ENCODE measurements around the gene ACTR3.

Gene ACTR3

DNA sequence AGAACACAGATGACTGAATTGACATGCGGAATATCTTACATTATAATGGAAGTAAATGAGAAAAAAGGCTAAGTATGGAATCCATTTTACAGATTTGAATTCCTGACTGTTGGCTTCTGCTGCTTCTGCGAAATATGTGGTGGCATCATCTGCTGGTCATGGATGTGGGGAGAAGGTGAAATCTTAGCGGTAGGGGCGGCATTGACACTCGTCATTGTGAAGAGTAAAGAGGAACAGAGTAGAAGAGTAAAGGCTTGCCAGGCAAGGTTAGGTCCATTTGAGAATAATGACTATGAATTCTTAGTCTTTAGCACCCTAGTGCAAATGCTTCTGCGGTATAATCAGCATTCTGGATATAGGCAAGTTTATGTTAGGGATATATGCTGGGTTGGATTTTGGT, 32.4 kb downstream of the ACTR3 start:
- TF ChIP-seq, protein P1, sequence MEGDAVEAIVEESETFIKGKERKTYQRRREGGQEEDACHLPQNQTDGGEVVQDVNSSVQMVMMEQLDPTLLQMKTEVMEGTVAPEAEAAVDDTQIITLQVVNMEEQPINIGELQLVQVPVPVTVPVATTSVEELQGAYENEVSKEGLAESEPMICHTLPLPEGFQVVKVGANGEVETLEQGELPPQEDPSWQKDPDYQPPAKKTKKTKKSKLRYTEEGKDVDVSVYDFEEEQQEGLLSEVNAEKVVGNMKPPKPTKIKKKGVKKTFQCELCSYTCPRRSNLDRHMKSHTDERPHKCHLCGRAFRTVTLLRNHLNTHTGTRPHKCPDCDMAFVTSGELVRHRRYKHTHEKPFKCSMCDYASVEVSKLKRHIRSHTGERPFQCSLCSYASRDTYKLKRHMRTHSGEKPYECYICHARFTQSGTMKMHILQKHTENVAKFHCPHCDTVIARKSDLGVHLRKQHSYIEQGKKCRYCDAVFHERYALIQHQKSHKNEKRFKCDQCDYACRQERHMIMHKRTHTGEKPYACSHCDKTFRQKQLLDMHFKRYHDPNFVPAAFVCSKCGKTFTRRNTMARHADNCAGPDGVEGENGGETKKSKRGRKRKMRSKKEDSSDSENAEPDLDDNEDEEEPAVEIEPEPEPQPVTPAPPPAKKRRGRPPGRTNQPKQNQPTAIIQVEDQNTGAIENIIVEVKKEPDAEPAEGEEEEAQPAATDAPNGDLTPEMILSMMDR (IDR thresholded peaks at IDR 0.05; ENCODE audit: insufficient read depth, low read length, poor library complexity, severe bottlenecking): no peak

DNA sequence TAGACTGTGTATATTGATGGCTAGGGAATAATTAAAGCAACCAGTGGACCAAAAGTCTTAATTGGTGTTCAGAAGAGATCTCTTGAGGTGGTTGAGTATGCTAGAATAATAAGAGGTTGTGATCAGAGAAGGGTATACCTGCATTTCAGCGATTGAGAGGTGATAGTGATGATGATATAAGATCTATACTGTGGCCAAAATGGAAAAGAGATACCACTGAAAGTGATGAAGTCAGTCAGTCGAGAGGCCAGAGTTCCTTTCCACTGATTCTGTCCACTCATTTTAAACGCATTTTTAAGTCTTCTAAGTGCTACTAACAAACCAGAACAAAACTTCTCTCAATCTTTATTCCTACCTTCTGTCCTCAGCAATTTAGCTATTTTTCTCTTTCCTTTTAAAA, 32.9 kb downstream of the ACTR3 start:
- Histone ChIP-seq H3K36me3 (ENCODE audit: control insufficient read depth, insufficient read depth, low read length) (peaks cover 2% of the 10 kb centered on the region; the same call in 1 of the 2 replicates), H3K27me3 (replicated peaks; ENCODE audit: control insufficient read depth, insufficient read depth, low read length) (no peaks in the 10 kb centered on the region), H3K4me3 (replicated peaks; ENCODE audit: low read depth, low read length) (no peak overlapping the region)
- TF ChIP-seq, protein P1 (IDR thresholded peaks at IDR 0.05; ENCODE audit: insufficient read depth, low read length, poor library complexity, severe bottlenecking): no peak
- peak; percentile 31 for DNase-seq (ENCODE audit: extremely low read depth, insufficient read length)

More for the DNA sequence above, 32.4 kb downstream of the ACTR3 start:
- H3K36me3 ChIP-seq (ENCODE audit: control insufficient read depth, insufficient read depth, low read length): peaks cover 2% of the 10 kb centered on the region; the same call in 1 of the 2 replicates
- DNase-seq (ENCODE audit: extremely low read depth, insufficient read length): no peak
- no peaks in the 10 kb centered on the region for H3K27me3 ChIP-seq (replicated peaks; ENCODE audit: control insufficient read depth, insufficient read depth, low read length)
- no peak overlapping the region for H3K4me3 ChIP-seq (replicated peaks; ENCODE audit: low read depth, low read length)

DNA sequence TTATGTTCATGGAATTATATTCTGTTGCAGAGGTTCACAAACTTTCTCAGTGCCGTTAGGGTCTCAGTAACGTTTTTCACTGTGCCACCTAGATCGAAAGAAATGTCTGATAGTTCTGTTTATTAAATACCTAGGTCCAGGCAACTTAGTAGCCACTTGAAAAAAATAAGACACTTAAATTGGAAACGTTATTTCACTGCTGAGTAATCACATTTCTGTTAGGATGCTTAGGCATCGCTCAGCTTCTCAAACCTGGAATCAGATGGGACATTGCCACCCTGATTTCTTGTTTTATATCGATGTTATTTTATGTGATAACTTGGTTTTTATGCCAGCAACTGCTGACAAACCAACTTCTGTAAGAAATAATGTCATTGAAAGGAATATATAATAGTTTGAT, 36.0 kb downstream of the ACTR3 start:
- peaks cover 7% of the 10 kb centered on the region for H3K36me3 ChIP-seq (ENCODE audit: control insufficient read depth, insufficient read depth, low read length)
- TF ChIP-seq, protein P1 (IDR thresholded peaks at IDR 0.05; ENCODE audit: insufficient read depth, low read length, poor library complexity, severe bottlenecking): no peak
- no peak overlapping the region for H3K4me3 ChIP-seq (replicated peaks; ENCODE audit: low read depth, low read length)
- no peak for DNase-seq (ENCODE audit: extremely low read depth, insufficient read length)
- no peaks in the 10 kb centered on the region for H3K27me3 ChIP-seq (replicated peaks; ENCODE audit: control insufficient read depth, insufficient read depth, low read length)

DNA sequence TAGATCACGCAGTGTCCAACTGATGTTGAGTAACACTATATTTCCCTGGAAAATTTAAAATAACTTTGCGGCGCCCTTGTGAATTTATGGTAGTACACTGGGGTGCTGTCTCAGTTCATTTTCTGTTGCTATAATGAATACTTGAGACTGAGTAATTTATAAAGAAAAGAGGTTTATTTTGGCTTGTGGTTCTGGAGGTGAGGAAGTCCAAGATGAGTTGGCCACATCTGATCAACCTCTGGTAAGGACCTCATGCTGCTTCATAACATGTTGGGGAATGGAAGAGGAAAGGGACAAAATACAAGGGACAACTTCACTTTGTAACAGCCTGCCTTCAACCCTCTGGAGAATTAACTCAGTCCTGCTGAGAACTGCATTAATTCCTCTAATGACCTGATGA, 36.4 kb downstream of the ACTR3 start:
- H3K27me3 ChIP-seq (replicated peaks; ENCODE audit: control insufficient read depth, insufficient read depth, low read length): no peaks in the 10 kb centered on the region
- TF ChIP-seq, protein P1 (IDR thresholded peaks at IDR 0.05; ENCODE audit: insufficient read depth, low read length, poor library complexity, severe bottlenecking): no peak
- no peak for DNase-seq (ENCODE audit: extremely low read depth, insufficient read length)
- no peak overlapping the region for H3K4me3 ChIP-seq (replicated peaks; ENCODE audit: low read depth, low read length)
- H3K36me3 ChIP-seq (ENCODE audit: control insufficient read depth, insufficient read depth, low read length): peaks cover 7% of the 10 kb centered on the region

DNA sequence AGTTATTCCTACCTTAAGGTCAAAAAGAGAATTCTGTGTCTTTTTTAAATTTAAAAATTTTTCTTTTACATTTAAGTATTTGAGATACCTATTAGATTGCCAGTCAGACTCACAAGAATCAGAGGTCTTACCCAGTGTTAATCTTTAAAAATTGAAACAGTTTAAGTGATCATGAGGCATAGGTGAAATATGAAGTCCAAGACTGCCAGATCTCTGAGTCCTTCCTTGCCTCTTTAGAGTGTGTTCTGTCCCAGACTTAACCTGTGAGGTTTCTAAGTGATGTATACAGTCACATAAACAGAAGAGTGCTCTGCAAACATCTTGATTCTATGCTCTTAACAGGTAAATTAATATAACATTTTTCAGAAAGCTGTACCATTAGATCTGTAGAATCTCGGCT, 40.6 kb downstream of the ACTR3 start:
- H3K4me3 ChIP-seq (replicated peaks; ENCODE audit: low read depth, low read length): no peak overlapping the region
- peaks cover 8% of the 10 kb centered on the region for H3K36me3 ChIP-seq (ENCODE audit: control insufficient read depth, insufficient read depth, low read length)
- H3K27me3 ChIP-seq (replicated peaks; ENCODE audit: control insufficient read depth, insufficient read depth, low read length): no peaks in the 10 kb centered on the region
- no peak for DNase-seq (ENCODE audit: extremely low read depth, insufficient read length)
- TF ChIP-seq, protein P1 (IDR thresholded peaks at IDR 0.05; ENCODE audit: insufficient read depth, low read length, poor library complexity, severe bottlenecking): no peak

DNA sequence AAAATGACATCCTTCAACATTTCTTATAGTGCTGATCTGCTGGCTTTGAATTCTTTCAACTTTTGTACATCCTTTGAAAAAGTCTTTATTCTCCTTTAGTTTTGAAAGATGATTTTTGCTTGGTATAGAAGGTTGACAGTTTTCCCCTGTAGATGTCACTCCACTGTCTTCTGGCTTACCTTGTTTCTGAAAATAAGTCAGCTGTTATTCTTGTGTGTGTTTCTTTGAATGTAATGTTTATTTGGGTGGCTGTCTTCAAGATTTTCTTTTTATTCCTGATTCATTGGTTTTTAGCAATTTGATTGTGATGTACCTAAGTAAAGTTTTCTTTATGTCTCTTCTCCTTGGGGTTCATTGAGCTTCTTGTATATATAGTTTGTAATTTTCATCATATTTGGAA, 47.6 kb downstream of the ACTR3 start:
- no peak overlapping the region for H3K4me3 ChIP-seq (replicated peaks; ENCODE audit: low read depth, low read length)
- TF ChIP-seq, protein P1 (IDR thresholded peaks at IDR 0.05; ENCODE audit: insufficient read depth, low read length, poor library complexity, severe bottlenecking): no peak
- peaks cover 7% of the 10 kb centered on the region for H3K36me3 ChIP-seq (ENCODE audit: control insufficient read depth, insufficient read depth, low read length)
- no peaks in the 10 kb centered on the region for H3K27me3 ChIP-seq (replicated peaks; ENCODE audit: control insufficient read depth, insufficient read depth, low read length)
- no peak for DNase-seq (ENCODE audit: extremely low read depth, insufficient read length)

Data from GM06990 (cell line).